SU-DHL-6 (cell line): ENCODE data around the gene DOHH.

Experiments
- CTCF ChIP-seq: fragments of 200-600 bp; sonication (generic); IDR thresholded peaks from one replicate; pipeline ENCODE4 v1.5.1; 2017; ENCODE audit warnings: antibody characterized with exemption, mild to moderate bottlenecking, low read length, moderate library complexity; ENCODE audit not compliant: insufficient read depth, poor library complexity, severe bottlenecking
- EZH2phosphoT487 ChIP-seq: fragments of 200-600 bp; sonication (generic), shearing (Covaris generic); conservative IDR thresholded peaks from 2 replicates; pipeline ENCODE4 v1.6.1; 2018; ENCODE audit warnings: mild to moderate bottlenecking, antibody characterized with exemption, low read length, moderate library complexity, mixed read lengths

GRCh38 chr19:3459965-3460582 is 40.4 kb downstream of the DOHH start:
- no peak for TF ChIP-seq CTCF
- no peak for TF ChIP-seq EZH2phosphoT487
